SK-N-SH treated with all-trans-retinoic acid at 6 μM for 48 hours (cell line): ENCODE measurements around the gene STUM.

ENCODE experiments used
- ATAC-seq: fragments of 200-7000 bp; cut with Tn5 transposase; 3 replicates; pipeline ENCODE4 v1.9.1; 2020; ENCODE audit warnings: mild to moderate bottlenecking, moderate library complexity
- ARNTL ChIP-seq: fragments of 450-650 bp; formaldehyde crosslinking; IDR thresholded peaks from 2 replicates; pipeline ENCODE4 v1.5.0; 2020; ENCODE audit warnings: low read depth, mild to moderate bottlenecking, moderate library complexity, borderline replicate concordance
- BACH2 ChIP-seq: fragments of 250-450 bp; sonication (Bioruptor Pico); IDR thresholded peaks from 2 replicates; pipeline ENCODE4 v1.9.0; 2021; ENCODE audit warnings: mild to moderate bottlenecking, borderline replicate concordance
- CSDC2 ChIP-seq: fragments of 250-450 bp; sonication (Bioruptor Pico); IDR thresholded peaks from 2 replicates; pipeline ENCODE4 v1.5.0; 2020; ENCODE audit warnings: mild to moderate bottlenecking, moderate library complexity
- CSRNP3 ChIP-seq: fragments of 250-450 bp; sonication (Bioruptor Pico); IDR thresholded peaks from 2 replicates; pipeline ENCODE4 v1.5.1; 2021; ENCODE audit warnings: mild to moderate bottlenecking, moderate library complexity
- ESRRG ChIP-seq: fragments of 250-450 bp; sonication (Bioruptor Pico); IDR thresholded peaks from 2 replicates; pipeline ENCODE4 v1.6.1; 2021; ENCODE audit warnings: mild to moderate bottlenecking
- GLIS3 ChIP-seq: fragments of 250-450 bp; sonication (Bioruptor Pico); IDR thresholded peaks from 2 replicates; pipeline ENCODE4 v1.5.0; 2020; ENCODE audit warnings: mild to moderate bottlenecking, moderate library complexity
- ISL1 ChIP-seq: fragments of 250-450 bp; sonication (Bioruptor Pico); IDR thresholded peaks from 2 replicates; pipeline ENCODE4 v2.1.2; 2022; ENCODE audit warnings: mild to moderate bottlenecking, moderate library complexity
- PATZ1 ChIP-seq: fragments of 250-450 bp; sonication (Bioruptor Pico); IDR thresholded peaks from 2 replicates; pipeline ENCODE4 v1.8.0; 2020; ENCODE audit warnings: mild to moderate bottlenecking, moderate library complexity, borderline replicate concordance
- PPARA ChIP-seq: fragments of 250-450 bp; sonication (Bioruptor Pico); IDR thresholded peaks from 2 replicates; pipeline ENCODE4 v1.5.0; 2020; ENCODE audit warnings: mild to moderate bottlenecking, borderline replicate concordance
- RARB ChIP-seq: fragments of 250-450 bp; sonication (Bioruptor Pico); IDR thresholded peaks from 2 replicates; pipeline ENCODE4 v1.8.0; 2021; ENCODE audit warnings: mild to moderate bottlenecking, moderate library complexity
- SNAI2 ChIP-seq: fragments of 250-450 bp; sonication (Bioruptor Pico); IDR thresholded peaks from 2 replicates; pipeline ENCODE4 v1.5.0; 2020; ENCODE audit warnings: mild to moderate bottlenecking, moderate library complexity
- TCF4 ChIP-seq: fragments of 250-450 bp; sonication (Bioruptor Pico); IDR thresholded peaks from 2 replicates; pipeline ENCODE4 v1.8.0; 2021; ENCODE audit warnings: mild to moderate bottlenecking, moderate library complexity, borderline replicate concordance
- TOX ChIP-seq: fragments of 250-450 bp; sonication (Bioruptor Pico); IDR thresholded peaks from 2 replicates; pipeline ENCODE4 v1.8.0; 2021; ENCODE audit warnings: mild to moderate bottlenecking, moderate library complexity, borderline replicate concordance
- ZC3H10 ChIP-seq: fragments of 250-450 bp; sonication (Bioruptor Pico); IDR thresholded peaks from 2 replicates; pipeline ENCODE4 v1.5.1; 2021; ENCODE audit warnings: mild to moderate bottlenecking, moderate library complexity
- ZFP3 ChIP-seq: fragments of 250-450 bp; sonication (Bioruptor Pico); IDR thresholded peaks from 2 replicates; pipeline ENCODE4 v1.5.0; 2020; ENCODE audit warnings: mild to moderate bottlenecking, moderate library complexity
- ZFP30 ChIP-seq: fragments of 450-650 bp; formaldehyde crosslinking; IDR thresholded peaks from 2 replicates; pipeline ENCODE4 v1.5.0; 2022; ENCODE audit warnings: mild to moderate bottlenecking, moderate library complexity
- ZNF565 ChIP-seq: fragments of 450-650 bp; formaldehyde crosslinking; conservative IDR thresholded peaks from 2 replicates; pipeline ENCODE4 v1.5.0; 2020; ENCODE audit warnings: low read depth, mild to moderate bottlenecking, moderate library complexity
- ZNF70 ChIP-seq: fragments of 450-650 bp; formaldehyde crosslinking; IDR thresholded peaks from 2 replicates; pipeline ENCODE4 v1.5.0; 2020; ENCODE audit warnings: mild to moderate bottlenecking, moderate library complexity
- TF ChIP-seq, protein P1 (sequence below): fragments of 250-450 bp; sonication (Bioruptor Pico); IDR thresholded peaks from 2 replicates; pipeline ENCODE4 v1.8.0; 2021; ENCODE audit warnings: low read depth, mild to moderate bottlenecking, moderate library complexity, borderline replicate concordance
- TF ChIP-seq, protein P2 (sequence below): fragments of 250-450 bp; sonication (Bioruptor Pico); IDR thresholded peaks from 2 replicates; pipeline ENCODE4 v1.5.1; 2020; ENCODE audit warnings: low read depth, mild to moderate bottlenecking, moderate library complexity

Gene STUM

DNA sequence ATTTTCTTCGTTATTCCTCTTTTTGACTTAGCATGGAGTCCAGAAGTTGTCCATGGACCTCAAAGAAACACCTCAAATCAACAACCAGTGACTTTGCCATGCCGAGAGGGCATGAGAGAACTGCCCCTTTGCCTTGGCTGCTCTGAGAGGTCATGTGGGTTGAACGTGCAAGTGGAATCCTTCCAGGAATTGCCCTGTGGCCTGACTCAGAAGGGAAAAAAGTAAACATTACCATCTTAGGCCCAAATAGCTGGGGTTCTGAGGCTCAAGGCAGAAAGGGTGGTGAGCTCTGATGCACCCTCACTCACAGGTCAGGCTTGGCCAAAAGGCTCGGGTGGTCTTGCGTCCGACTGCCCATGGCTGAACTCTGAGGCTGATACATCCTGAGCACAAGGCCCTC lies 15.1 kb downstream of the STUM start:
- ATAC-seq = no peak
- TF ChIP-seq ARNTL = no peak
- no peak for TF ChIP-seq ZFP3 (CRISPR knock-in tag)

DNA sequence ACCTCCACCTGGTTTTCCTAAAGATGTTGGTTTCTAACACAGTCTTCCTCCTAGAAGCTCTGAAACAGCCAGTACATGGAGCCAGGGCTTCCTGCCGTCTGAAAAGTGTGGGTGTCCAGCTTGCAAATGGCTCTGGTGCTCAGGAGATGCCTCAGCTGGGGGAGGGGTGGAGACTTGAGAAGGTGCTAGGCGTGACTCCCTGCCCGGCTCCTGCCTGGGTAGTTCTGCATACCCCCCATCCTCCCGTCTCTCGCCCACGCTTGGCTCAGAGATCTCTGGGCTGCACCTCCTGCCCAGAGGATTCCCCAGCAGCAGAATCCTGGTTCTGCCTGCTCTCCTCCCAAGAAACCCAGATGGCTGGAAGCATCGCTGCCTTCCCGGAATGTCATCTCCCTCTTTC lies 16.9 kb downstream of the STUM start:
- no peak for ATAC-seq
- TF ChIP-seq PPARA (CRISPR knock-in tag) = no peak
- no peak for TF ChIP-seq CSDC2 (CRISPR knock-in tag)
- no peak for TF ChIP-seq TOX (CRISPR knock-in tag)
- TF ChIP-seq ISL1 (CRISPR knock-in tag) = no peak
- TF ChIP-seq GLIS3 = no peak
- no peak for TF ChIP-seq CSRNP3 (CRISPR knock-in tag)
- no peak for TF ChIP-seq ZC3H10 (CRISPR knock-in tag)
- TF ChIP-seq ZNF565 (CRISPR knock-in tag) = no peak
- TF ChIP-seq PATZ1 = no peak
- TF ChIP-seq BACH2 (CRISPR knock-in tag) = no peak
- TF ChIP-seq, protein P1, sequence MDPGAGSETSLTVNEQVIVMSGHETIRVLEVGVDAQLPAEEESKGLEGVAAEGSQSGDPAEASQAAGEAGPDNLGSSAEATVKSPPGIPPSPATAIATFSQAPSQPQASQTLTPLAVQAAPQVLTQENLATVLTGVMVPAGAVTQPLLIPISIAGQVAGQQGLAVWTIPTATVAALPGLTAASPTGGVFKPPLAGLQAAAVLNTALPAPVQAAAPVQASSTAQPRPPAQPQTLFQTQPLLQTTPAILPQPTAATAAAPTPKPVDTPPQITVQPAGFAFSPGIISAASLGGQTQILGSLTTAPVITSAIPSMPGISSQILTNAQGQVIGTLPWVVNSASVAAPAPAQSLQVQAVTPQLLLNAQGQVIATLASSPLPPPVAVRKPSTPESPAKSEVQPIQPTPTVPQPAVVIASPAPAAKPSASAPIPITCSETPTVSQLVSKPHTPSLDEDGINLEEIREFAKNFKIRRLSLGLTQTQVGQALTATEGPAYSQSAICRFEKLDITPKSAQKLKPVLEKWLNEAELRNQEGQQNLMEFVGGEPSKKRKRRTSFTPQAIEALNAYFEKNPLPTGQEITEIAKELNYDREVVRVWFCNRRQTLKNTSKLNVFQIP (CRISPR knock-in tag) = no peak
- TF ChIP-seq ZFP30 (CRISPR knock-in tag) = no peak
- TF ChIP-seq TCF4 = no peak
- no peak for TF ChIP-seq SNAI2 (CRISPR knock-in tag)

- TF ChIP-seq ISL1 (CRISPR knock-in tag) (no peak), CSDC2 (CRISPR knock-in tag) (no peak), BACH2 (CRISPR knock-in tag) (no peak), ZNF565 (CRISPR knock-in tag) (no peak), TCF4 (no peak), GLIS3 (no peak), RARB (CRISPR knock-in tag) (no peak), ESRRG (CRISPR knock-in tag) (no peak)
- TF ChIP-seq, protein P1 (CRISPR knock-in tag) = no peak
- no peak for ATAC-seq
Observed at GRCh38 chr1:226566234-226566633, 17.7 kb downstream of the STUM start.

DNA sequence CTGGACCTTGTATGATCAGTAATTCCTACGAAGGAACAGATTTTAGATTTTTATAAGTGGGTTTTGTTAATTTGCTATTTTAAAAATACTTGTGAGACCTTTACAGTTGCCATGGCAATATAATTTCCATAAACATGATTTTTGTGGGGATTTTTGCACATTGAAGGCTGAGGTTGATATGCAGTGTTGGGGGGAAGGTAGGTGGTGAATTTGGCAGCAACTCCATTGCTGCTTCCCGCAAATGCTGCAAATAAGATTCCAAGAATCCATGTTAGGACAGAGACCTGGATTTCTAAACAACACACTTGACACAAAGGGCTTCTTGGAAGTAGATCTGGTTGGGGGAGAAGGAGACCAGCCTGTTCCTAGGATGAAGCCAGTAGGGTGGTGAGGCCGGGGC lies 18.2 kb downstream of the STUM start:
- TF ChIP-seq RARB (CRISPR knock-in tag) (no peak), ZC3H10 (CRISPR knock-in tag) (no peak), ZNF70 (CRISPR knock-in tag) (no peak), GLIS3 (no peak)
- TF ChIP-seq, protein P2, sequence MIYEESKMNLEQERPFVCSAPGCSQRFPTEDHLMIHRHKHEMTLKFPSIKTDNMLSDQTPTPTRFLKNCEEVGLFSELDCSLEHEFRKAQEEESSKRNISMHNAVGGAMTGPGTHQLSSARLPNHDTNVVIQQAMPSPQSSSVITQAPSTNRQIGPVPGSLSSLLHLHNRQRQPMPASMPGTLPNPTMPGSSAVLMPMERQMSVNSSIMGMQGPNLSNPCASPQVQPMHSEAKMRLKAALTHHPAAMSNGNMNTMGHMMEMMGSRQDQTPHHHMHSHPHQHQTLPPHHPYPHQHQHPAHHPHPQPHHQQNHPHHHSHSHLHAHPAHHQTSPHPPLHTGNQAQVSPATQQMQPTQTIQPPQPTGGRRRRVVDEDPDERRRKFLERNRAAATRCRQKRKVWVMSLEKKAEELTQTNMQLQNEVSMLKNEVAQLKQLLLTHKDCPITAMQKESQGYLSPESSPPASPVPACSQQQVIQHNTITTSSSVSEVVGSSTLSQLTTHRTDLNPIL = no peak
- ATAC-seq = no peak
